HCEC 1CT (cell line): ENCODE results near the gene XRCC5.
A peak's percentile ranks its signal among the peaks of the same experiment; 100 is the strongest.

Experiments used
- DNase-seq: peaks from one replicate; pipeline ENCODE4 v3.0.0-alpha.2; 2017

Gene XRCC5

DNA sequence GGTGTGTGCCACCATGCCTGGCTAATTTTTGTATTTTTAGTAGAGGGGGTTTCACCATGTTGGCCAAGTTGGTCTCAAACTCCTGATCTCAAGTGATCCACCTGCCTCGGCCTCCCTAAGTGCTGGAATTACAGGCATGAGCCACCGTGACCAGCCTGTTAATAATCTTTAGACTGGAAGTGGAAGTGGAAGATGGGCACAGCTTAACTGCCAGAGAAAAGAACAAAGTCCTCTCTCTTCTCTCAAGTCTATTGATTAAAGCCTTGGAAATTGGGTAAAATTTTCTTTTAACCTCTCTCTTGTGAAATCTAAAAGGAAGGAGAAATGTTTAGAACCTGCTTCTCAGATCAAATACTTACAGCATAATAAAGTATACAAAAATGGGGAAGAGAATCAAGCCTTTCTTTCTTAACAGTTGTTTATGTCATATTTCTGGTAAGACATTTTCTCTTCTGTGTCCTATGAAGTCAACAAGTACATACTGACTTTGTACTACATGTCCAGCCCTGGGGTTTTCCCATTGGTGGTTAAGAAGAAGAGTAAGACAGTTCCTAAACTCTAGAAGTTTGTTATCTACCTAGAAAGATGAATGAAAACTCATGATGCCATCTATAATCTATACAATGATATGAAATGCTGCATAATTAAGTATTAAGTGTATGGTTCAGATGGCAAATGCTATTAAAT, 22.8 kb upstream of the XRCC5 start:
- no peak for DNase-seq

DNA sequence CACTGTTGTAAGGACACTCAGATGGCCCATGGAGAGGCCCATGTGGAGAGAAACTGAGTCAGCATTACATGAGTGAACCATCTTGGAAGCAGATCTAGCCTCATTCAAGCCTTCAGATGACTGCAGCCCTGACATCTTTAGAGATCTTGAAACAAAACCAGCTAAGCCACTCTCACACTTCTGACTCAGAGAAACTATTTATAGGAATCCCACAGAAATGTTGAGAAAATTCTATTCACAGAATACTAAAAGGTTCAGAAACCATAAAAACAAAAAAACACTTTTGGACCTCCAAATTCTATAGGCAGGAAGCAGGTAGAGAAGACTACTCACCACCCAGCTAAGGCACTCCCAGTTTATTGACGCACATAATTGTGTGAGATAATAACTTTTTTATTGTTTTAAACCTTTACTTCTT, 18.8 kb upstream of the XRCC5 start:
- no peak for DNase-seq

GRCh38 chr2:216092646-216093045, 16.5 kb upstream of the XRCC5 start:
- no peak for DNase-seq

DNA sequence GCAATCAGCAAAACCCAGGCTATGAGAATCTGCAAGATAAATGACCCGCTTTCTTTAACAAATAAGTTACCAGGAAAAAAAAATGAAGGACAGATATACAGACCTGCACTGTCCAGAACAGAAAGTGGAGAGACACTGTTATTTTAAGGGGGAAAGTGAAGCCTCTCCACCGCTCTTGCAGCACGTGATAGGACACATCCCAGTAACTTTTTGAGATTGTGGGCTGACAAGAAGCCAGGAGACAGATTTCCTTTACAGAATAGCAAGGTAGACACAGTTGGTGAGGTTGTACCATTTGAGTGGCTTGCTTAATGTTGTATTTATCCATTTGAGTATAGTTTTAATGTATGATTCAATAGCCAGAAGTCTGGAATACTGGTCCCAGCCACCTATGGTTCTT, 14.4 kb upstream of the XRCC5 start:
- no peak for DNase-seq

- no peak for DNase-seq
These were observed 10.5 kb upstream of the XRCC5 start for GRCh38 chr2:216098421-216099334.

DNA sequence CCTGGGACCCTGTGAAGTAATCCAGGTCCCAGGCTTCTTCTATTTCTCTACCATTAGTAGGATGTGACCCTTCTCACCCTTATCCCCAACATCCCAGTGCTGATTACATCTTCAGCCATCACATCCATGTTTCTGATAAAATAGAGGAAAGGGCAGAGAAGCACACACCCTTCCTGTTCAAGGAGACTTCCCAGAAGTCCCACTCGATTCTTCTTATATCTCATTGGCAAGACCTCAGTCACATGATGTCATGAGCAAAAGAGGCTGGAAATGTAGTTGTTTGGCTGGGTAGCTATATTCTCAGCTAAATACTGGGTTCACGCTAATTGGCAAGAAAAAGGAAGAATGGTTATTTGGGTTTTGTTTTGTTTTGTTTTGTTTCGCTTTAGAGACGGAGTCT, 8.0 kb upstream of the XRCC5 start:
- DNase-seq = no peak

GRCh38 chr2:216103213-216103612, 5.9 kb upstream of the XRCC5 start:
- DNase-seq = no peak

DNA sequence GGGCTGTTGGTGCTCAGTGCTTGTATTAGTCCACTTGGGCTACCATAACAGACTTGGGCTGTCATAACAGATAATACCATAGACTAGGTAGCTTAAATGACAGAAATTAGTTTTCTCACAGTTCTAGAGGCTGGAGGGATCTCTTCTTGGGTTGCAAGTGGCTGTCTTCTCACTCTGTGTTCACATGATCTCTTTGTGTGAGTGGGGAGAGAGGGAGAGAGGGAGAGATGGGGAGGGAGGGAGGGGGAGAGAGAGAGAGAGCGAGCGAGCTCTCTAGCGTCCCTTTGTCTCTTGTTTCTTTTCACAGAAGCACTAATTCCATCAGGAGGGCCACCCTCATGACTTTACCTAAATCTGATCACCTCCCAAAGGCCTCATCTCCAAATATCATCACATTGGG, 4.5 kb upstream of the XRCC5 start:
- DNase-seq = no peak

DNA sequence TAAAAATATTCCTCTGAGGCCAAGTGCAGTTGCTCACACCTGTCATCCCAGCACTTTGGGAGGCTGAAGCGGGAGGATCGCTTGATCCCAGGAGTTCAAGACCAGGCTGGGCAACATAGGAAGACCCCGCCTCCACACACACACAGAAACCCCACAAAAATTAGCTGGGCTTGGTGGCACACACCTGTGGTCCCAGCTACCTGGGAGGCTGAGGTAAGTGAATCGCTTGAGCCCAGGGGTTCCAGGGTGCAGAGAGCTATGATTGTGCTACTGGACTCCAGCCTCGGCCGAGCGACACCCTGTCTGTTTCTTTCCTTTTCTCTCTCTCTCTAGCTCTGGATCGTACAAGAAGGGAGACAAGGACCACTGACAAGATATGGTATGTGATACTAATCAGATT, 1.8 kb upstream of the XRCC5 start:
- DNase-seq = no peak

GRCh38 chr2:216107760-216108159, 1.4 kb upstream of the XRCC5 start:
- DNase-seq = no peak

DNA sequence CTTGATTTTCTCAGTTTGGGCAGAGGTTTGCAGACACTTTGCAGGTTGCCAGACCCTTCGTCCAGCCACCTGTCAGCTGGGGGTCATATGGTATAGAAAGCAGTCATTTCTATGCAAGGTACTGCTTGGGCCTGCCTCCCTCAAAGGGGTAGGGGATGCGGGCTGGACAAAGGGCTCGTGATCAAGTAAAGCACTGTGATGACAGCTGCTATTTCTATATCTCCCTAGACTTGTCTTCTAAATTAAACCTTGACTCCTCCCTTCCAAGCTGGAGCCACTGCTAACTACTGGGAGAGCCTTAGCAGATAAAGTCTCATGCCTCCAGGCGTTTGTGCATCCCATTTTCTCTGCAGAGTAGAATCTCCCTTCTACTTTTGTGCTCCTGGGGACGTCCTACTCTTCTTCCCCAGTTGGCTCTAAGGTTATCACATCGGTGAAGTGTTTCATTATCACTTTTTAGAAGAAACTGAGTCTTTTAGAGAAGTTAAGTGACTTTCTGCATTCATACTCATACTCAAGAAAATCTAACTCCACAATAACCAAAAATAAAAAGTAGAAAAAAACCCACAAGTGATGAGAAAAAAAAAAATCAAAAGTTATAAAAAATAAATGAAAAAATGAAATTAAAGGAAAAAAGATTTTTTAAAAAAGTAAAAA, 710 bp upstream of the XRCC5 start:
- no peak for DNase-seq

DNA sequence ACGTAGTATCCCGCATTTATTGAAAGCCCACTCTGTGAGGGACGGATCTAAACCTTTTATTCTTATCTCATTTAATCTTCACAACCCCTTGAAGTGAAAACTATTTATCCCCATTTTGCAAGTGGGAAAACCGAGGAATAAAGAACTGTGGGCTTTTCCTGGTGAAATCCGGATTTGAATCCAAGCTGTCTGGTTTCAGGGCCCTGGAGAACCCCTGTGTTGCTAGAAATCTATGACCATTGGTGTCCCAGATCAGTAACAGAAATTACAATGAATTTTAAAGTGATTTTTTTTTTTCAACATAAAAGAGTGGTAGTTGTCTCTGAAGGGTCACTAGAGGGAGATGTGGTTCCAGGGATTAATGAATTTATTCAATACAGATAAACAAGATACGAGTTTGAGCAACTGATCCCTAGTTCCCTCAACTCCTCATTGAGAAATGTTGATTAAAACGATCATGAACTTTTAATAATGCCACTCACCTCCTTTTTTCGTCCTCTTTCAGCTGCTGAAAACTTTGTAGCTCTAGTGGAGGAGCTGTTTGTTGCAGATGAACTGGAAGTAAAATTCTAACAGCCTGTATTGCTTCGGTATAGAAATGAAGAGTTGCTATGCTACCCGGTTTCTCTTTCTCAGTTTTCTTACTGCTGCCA, 940 bp downstream of the XRCC5 start:
- DNase-seq = peak; percentile 73

DNA sequence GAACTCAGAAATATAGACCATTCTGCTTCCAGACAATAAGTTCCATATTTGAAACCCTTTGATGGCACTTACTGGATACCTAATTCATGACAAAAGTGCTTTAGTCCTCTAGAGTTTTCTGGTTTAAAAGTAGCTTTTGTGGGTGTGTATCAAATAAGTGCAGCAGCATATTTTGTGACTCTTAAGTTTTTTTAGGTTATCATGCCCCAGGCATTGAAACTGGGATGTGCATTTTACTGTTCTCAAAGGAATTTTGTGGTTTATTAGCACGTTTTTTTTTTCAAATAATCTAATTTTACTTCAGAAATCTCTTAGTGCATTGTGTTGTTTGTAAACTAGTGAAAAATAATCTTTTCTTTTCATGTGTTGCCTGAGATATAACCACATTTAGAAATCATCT, 1.5 kb downstream of the XRCC5 start:
- DNase-seq = no peak

GRCh38 chr2:216111122-216111521, 2.0 kb downstream of the XRCC5 start:
- DNase-seq = no peak

GRCh38 chr2:216112926-216113325, 3.8 kb downstream of the XRCC5 start:
- no peak for DNase-seq

- no peak for DNase-seq
These were observed 4.4 kb downstream of the XRCC5 start for GRCh38 chr2:216113572-216113971.

- DNase-seq = no peak
These were observed 5.2 kb downstream of the XRCC5 start for GRCh38 chr2:216114382-216114713.

GRCh38 chr2:216114714-216115531, 5.8 kb downstream of the XRCC5 start:
- peak; percentile 96 for DNase-seq

- no peak for DNase-seq
These were observed 7.3 kb downstream of the XRCC5 start for GRCh38 chr2:216116418-216116817.

GRCh38 chr2:216117561-216118340, 8.6 kb downstream of the XRCC5 start:
- peak; percentile 76 for DNase-seq

- no peak for DNase-seq
These were observed 9.3 kb downstream of the XRCC5 start for GRCh38 chr2:216118474-216118873.

DNA sequence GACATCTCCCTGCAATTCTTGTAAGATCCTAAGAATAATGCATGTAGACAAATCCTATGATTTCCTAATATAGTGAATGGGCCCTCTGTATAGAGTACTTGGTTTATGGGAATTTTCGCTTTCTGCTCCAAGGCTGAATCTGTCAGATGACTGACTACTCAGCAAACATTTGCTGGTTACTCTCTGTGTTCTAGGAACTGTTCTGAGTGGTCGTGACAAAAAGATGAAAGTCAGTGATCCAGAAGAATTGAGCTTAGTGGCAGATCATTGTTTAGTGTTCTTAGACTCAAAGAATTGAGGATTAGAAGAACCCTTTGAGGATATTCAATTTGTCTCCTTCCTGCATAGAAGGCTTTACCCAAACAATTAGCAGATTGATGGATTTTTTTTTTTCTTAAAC, 10.0 kb downstream of the XRCC5 start:
- DNase-seq = no peak
